MV-4-11 (cell line): ENCODE measurements around the gene GP5.

Source experiments
- DNase-seq: peaks from one replicate; lab custom pipeline; 2025; lab: John Stamatoyannopoulos, UW

GP5 gene

DNA sequence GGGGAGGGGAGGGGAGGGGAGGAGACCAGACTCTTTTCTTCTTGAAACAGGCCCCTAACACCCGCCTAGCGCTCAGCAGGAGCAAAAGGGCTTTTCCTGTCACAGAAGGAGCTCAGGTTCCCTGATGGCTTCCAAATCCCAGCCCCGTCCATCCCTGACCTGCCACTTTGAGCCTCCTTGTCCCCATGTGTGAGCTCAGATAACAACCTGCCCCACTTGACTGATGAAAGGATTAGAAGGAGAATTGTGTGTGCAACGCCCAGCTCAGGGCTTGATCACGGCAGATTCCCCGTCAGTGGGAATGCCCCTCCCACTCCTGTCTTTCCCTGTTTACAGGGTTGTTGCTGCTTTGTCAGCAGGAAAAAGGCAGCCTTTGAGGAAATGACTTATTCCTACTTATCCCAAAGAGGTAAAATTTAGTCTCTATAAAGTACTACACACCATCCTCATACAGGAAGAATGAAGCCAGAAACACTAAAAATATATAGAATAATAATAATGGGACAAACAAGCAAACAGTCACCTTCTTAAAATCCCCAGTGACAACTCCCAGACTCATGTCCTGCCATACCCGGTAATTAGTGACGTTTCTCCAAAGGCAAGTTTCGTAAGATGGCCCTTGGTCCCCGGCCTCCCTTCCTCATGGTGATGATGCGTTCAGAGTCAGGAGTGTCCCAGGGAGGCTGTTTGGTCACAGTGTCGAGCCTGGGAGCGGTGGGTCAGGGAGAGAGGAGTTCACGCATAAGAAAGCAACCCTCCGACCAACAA, 23.4 kb downstream of the GP5 start:
- DNase-seq: no peak

DNA sequence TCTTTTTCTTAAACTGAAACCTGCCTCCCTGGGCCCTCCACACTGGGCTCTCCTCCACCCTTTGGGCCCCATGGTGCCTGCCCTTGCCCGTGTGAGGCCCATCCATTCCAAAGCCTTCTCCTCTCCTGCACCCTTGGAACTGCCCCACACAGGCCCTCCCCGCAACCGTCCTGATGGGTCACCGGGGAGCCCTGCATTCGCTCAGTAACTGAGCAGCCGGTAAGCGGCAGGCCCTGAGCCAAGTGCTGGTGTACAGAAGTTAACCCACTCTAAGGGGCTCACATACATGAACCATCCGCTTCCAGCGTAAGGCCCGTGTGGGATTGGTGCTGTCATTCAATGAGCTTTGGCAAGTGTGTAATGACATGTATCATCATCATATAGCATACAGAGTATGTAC, 24.1 kb downstream of the GP5 start:
- DNase-seq: no peak

- no peak for DNase-seq
Observed at GRCh38 chr3:194373899-194374298, 25.2 kb downstream of the GP5 start.

GRCh38 chr3:194373028-194373427, 26.0 kb downstream of the GP5 start:
- DNase-seq: no peak

- DNase-seq: no peak
Observed at GRCh38 chr3:194370753-194371152, 28.3 kb downstream of the GP5 start.

DNA sequence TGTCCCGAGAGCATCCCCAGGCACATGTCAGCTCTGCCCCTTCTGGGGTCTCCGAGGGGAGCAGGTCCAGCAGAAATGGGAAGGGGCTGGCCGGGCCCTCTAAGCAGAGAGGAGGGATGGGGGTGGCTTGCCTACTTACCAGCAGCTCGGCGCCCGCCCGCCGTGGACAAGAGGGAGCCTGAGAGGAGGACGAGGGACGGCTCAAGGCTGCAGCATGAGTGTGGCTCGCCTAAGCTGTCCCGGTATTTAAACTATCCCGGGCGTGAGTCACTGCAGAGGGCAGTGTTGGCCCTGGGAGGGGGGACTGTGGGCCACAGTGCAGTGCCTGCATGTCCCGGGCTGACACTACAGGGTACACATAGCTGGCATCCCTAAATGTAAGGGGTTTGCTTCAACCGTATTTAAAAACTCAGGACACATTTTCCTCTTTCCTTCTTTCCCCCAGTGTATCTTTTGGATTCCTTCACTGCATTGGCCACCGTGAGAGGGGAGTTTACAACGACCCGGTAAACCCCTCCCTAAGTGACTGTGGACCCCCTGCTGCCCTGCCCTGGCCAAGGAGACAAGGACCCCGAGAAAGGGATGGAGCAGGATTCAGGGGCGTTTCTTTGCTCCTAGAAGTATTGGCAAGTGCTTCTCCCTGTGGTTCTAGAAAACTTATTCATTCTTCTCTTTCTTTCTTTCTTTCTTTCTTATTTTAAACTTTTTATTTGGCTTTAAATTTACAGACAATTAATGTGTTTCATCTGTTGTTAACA, 29.4 kb downstream of the GP5 start, which contains the start of gene LRRC15:
Gene LRRC15 (minus strand): TSS at position 222 of the 758 bp plus-strand sequence. CDS start 8,700 bp downstream, outside the sequence.
- no peak for DNase-seq

GRCh38 chr3:194368918-194369317, 30.1 kb downstream of the GP5 start:
- DNase-seq: no peak

DNA sequence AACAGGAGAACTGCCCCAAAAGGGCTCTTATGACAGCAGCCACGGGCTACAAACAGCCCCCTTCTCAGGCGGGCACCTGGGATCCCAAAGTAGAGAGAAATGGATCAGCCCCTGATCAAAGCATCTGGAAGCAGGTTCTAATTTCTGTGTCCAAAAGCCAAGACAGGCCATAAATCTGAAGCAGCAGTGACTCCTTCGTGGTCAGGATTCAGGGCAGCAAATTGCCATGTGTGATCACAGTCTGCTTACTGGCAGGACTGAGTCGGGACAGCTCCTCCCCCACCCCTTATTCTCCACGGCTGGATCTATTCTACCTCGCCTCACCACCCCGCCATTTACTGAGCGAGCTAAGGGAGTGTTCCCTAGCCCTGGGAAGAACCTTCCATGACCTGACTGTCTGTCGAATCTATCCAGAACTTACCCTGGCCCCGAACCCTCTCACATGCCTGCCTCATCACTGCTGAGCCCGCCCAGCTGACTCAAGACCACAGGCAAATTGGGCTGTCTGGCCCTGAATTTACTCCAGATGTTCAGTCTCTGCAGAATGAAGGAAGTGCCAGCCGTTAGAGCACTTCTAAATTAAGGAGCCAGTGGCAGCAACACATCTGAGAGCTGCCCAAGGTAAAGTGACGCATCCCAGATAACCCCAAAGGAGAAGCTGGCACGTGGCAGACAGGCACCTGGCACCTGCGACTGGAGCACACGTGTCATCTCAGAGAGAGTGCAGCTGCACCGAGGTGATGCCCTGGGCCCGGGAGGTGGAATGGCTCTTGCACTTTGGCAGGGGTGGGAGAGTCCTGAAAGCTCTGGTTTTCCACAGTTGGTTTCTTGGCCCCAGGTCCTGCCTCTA, 30.8 kb downstream of the GP5 start:
- peak; percentile 71 for DNase-seq

- no peak for DNase-seq
Observed at GRCh38 chr3:194365978-194366490, 33.0 kb downstream of the GP5 start.

GRCh38 chr3:194365526-194365925, 33.5 kb downstream of the GP5 start:
- DNase-seq: no peak

DNA sequence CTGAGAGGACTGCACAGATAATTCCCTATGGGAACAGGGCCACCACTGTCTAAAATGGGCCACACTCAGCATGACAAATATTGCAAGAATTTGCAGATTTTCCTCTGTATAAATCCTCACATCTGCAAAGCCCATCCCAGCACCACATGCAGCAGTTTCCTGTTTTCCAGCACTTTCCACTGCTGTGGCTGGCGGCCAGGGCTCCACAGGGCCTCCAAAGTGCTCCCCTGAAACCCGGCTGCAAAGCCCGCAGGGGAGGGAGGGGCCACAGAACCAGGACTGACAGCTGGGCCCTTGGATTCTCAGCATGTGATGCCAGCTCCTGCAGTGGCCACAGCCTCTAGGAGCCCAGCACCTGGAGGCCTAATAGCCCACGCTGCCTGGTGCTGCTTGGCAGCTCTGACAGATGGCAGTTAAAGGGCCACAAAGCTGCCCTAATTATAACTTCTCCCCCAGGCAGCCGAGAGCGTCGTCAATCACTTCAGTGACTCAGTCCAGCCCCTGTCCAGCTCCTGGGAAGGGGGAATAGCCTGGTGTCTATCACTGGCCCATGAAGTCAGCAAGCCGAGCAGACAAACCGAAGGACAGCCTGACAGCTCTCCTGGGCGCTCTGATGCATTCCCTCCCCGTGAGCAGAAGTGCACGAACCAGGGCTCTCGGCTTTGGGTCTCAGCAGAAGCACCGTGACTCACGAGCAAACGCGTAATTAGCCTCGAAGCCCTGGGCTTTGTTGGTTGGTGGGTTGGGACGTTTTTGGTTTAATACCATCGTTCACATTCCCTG, 34.2 kb downstream of the GP5 start:
- DNase-seq: no peak

DNA sequence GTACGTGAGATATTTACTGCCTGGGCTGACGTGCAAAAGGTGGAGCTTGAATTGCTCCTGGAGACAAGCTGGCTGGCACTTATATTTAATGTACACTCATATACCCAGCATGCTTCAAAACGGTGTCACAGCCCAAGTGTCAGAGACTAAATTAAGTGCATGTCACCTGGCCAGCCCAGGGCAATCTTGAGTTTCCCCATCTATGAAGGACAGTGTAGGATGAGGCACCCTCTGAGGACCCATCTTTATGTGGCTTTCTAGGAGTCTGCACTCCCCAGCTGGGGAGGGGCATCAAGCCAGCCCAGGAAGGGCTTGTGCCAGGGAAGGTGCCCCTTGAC, 34.8 kb downstream of the GP5 start:
- no peak for DNase-seq

DNA sequence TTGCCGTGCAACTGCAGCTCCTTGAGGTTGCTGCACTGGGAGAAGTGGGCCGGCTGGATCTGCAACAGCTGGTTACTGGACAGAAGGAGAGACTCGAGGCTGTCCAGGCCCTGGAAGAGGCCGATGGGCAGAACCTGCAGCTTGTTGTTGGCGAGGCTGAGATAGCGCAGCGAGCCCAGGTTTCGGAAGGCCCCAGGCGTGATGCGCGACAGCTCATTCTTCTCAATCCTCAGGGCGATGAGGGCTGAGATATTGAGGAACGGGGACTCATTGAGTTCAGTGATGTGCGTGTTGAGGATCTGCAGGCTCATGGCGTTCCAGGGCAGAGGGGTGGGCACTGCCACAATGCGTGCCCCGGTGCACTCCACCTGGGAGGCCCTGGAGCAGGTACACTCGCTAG, 38.5 kb downstream of the GP5 start:
- no peak for DNase-seq

DNA sequence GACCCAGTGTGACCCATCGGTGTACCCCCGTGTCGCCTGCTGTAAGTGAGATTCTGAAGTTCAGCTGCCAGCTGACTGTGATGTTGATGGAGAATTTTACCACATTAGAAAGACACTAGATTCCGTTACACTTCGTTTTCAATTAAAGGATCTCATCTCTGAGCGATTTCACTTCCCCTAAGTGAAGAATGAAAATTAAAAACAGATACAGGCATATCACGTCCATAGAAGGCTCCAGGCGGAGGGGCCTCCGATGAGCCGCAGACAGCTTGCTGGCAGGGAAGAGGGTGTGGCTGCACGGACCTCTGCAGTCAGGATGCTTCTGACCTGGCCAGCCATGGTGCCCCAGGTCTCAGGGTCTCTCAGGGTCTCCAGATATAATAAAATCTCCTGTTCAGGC, 41.4 kb downstream of the GP5 start:
- peak; percentile 34 for DNase-seq

DNA sequence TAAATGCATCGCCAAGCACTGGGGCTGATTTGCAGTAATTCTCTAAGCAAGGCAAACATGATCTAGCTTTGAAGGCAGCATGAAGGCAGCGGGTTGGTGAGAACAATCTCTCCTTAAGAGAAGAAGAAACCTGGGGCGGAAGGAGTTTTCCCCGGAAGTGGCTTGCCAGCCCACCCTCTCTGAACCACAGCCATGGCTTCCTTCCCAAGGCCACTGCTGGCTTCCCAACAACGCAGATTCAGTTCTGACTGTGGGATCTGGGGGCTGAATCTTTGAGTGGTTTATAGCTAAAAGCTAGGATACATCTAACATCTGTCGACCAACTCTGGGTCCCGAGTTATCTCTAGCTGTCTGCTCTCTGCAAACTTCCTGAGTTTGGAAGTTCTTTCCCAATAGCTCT, 43.7 kb downstream of the GP5 start:
- no peak for DNase-seq

- no peak for DNase-seq
Observed at GRCh38 chr3:194354315-194354714, 44.8 kb downstream of the GP5 start.

- no peak for DNase-seq
Observed at GRCh38 chr3:194352667-194353246, 46.3 kb downstream of the GP5 start.

DNA sequence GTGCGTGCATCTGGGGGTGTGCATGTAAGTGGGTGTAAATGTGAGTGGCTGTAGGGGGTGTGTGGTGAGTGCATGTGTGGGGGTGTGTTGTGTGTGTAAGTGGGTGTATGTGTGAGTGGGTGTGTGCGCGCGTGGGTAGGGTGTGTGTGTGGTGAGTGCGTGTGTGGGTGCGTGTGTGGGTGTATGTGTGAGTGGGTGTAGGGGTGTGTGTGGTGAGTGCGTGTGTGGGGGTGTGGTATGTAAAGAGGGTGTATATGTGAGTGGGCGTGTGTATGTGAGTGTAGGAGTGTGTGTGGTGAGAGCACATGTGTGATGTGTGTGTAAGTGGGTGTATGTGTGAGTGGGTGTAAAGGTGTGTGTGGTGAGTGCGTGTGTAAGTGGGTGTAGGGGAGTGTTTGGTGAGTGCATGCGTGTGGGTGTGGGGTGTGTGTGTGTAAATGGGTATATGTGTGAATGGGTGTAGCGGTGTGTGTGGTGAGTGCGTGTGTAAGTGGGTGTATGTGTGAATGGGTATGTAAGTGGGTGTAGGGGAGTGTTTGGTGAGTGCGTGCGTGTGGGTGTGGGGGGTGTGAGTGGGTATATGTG, 47.0 kb downstream of the GP5 start:
- no peak for DNase-seq

- no peak for DNase-seq
Observed at GRCh38 chr3:194351080-194351672, 47.9 kb downstream of the GP5 start, which contains the start of gene CPN2. TSS of gene CPN2 (minus strand) at chr3:194351328. CDS start at chr3:194342702, 8,626 bp downstream.

GRCh38 chr3:194350726-194351071, 48.4 kb downstream of the GP5 start:
- DNase-seq: no peak
